WTC11 (cell line): ENCODE data around the gene IQGAP2.

Experiments used
- CTCF ChIP-seq: fragments of 200-600 bp; IDR thresholded peaks from 2 replicates; pipeline ENCODE4 v1.8.0; 2022; ENCODE audit warnings: antibody characterized with exemption
- GABPB1 ChIP-seq: sonication (generic); formaldehyde crosslinking; IDR thresholded peaks from 2 replicates; pipeline ENCODE4 v1.8.1; 2023; ENCODE audit warnings: mild to moderate bottlenecking, missing genetic modification reagents
- NR2C2 ChIP-seq: sonication (generic); formaldehyde crosslinking; IDR thresholded peaks from 2 replicates; pipeline ENCODE4 v1.8.0; 2022; ENCODE audit warnings: mild to moderate bottlenecking, missing genetic modification reagents
- USF2 ChIP-seq: sonication (generic); formaldehyde crosslinking; IDR thresholded peaks from 2 replicates; pipeline ENCODE4 v1.8.1; 2023; ENCODE audit warnings: mild to moderate bottlenecking, missing genetic modification reagents, moderate library complexity
- TF ChIP-seq, protein P1 (sequence below): sonication (generic); formaldehyde crosslinking; IDR thresholded peaks from 2 replicates; pipeline ENCODE4 v1.8.1; 2022; ENCODE audit warnings: mild to moderate bottlenecking, moderate library complexity, missing genetic modification reagents

GRCh38 chr5:76620166-76620565 is 217.1 kb downstream of the IQGAP2 start:
- TF ChIP-seq CTCF (no peak), USF2 (CRISPR knock-in tag) (no peak), NR2C2 (CRISPR knock-in tag) (no peak), GABPB1 (CRISPR knock-in tag) (no peak)
- TF ChIP-seq, protein P1, sequence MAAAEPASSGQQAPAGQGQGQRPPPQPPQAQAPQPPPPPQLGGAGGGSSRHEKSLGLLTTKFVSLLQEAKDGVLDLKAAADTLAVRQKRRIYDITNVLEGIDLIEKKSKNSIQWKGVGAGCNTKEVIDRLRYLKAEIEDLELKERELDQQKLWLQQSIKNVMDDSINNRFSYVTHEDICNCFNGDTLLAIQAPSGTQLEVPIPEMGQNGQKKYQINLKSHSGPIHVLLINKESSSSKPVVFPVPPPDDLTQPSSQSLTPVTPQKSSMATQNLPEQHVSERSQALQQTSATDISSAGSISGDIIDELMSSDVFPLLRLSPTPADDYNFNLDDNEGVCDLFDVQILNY (CRISPR knock-in tag) = no peak
